T-cell (primary cell): Measurements from ENCODE around the gene ARPC5. TPM values are rescaled to one million over a fixed set of nuclear protein-coding genes. Genes with fewer than 3 reads are reported as not detected.

ENCODE experiments used
- ATAC-seq, 4 experiments: fragments of 200-7000 bp in 3 of 4; fragments of 150-1000 bp in 1 of 4; cut with Tn5 transposase; replicated peaks in 1 of 4; 1 replicate in 3 of 4; 2 replicates in 1 of 4; pipeline ENCODE4 v1.10.0; 2021; ENCODE audit warnings: moderate library complexity in 3 of 4, mild to moderate bottlenecking in 2 of 4, moderate number of reproducible peaks in 1 of 4
- CTCF ChIA-PET, 2 donors: fragments of 300-600 bp; sonication (Branson Sonifier 250); formaldehyde crosslinking; loops; one replicate each; lab custom pipeline; 2022; ENCODE audit warnings: antibody characterized with exemption in 2 of 2; lab: Charles Lee
- POLR2A ChIA-PET, 2 donors: fragments of 300-600 bp; sonication (Branson Sonifier 250); formaldehyde crosslinking; loops; one replicate each; lab custom pipeline; 2022; ENCODE audit warnings: antibody characterized with exemption in 2 of 2; lab: Charles Lee
- DNase-seq, 35 experiments: peaks; one replicate each; pipeline versions ENCODE4 v3.0.0 to v3.0.0-alpha.2; 2013 to 2023
- H3K27ac ChIP-seq: one replicate; pipeline ENCODE4 v1.5.1; 2013; ENCODE audit warnings: low read length
- H3K27me3 ChIP-seq, 2 experiments: replicated peaks in 1 of 2; 1 replicate in 1 of 2; 2 replicates in 1 of 2; pipeline versions ENCODE4 v1.6.1 to v1.7.0; 2013; ENCODE audit warnings: low read length in 1 of 2, mixed read lengths in 1 of 2; ENCODE audit not compliant: control insufficient read depth in 2 of 2, insufficient read depth in 2 of 2; ENCODE audit errors: extremely low read depth in 1 of 2
- H3K36me3 ChIP-seq, 2 donors: 1 replicate in 1 of 2; 2 replicates in 1 of 2; pipeline versions ENCODE4 v1.6.1 to v1.7.0; 2013; ENCODE audit warnings: low read length in 1 of 2; ENCODE audit not compliant: control insufficient read depth in 2 of 2, insufficient read depth in 1 of 2; ENCODE audit errors: extremely low read depth in 1 of 2
- H3K4me1 ChIP-seq, 2 experiments: 1 replicate in 1 of 2; 2 replicates in 1 of 2; pipeline versions ENCODE4 v1.6.1 to v1.7.0; 2013; ENCODE audit warnings: low read length in 2 of 2, mixed read lengths in 1 of 2; ENCODE audit not compliant: insufficient read depth in 2 of 2, control insufficient read depth in 1 of 2; ENCODE audit errors: extremely low read depth in 1 of 2
- H3K4me3 ChIP-seq, 2 donors: 1 replicate in 1 of 2; 2 replicates in 1 of 2; pipeline versions ENCODE4 v1.5.1 to v1.7.0; 2013; ENCODE audit warnings: mild to moderate bottlenecking in 2 of 2, low read length in 1 of 2, moderate library complexity in 1 of 2; ENCODE audit not compliant: control insufficient read depth in 1 of 2; ENCODE audit errors: extremely low read depth in 1 of 2
- H3K9me3 ChIP-seq: 2 replicates; pipeline ENCODE4 v1.7.0; 2013
- H3K27ac Mint-ChIP-seq, 2 donors: one replicate each; pipeline ENCODE4 v1.8.0; 2020 to 2021; ENCODE audit warnings: mild to moderate bottlenecking in 2 of 2, mixed read lengths in 2 of 2
- H3K27me3 Mint-ChIP-seq, 2 donors: one replicate each; pipeline ENCODE4 v1.8.0; 2021 to 2022; ENCODE audit warnings: mixed read lengths in 2 of 2
- H3K36me3 Mint-ChIP-seq: one replicate; pipeline ENCODE4 v1.8.0; 2021; ENCODE audit warnings: mixed read lengths
- H3K4me1 Mint-ChIP-seq, 3 donors: one replicate each; pipeline ENCODE4 v1.8.0; 2020 to 2022; ENCODE audit warnings: mixed read lengths in 3 of 3, mild to moderate bottlenecking in 1 of 3
- H3K4me3 Mint-ChIP-seq, 3 donors: one replicate each; pipeline ENCODE4 v1.8.0; 2020 to 2022; ENCODE audit warnings: mild to moderate bottlenecking in 3 of 3, mixed read lengths in 3 of 3, moderate library complexity in 3 of 3
- H3K9me3 Mint-ChIP-seq, 3 donors: one replicate each; pipeline ENCODE4 v1.8.0; 2020 to 2022; ENCODE audit warnings: mixed read lengths in 3 of 3
- WGBS: methylation state at CpG from one replicate; pipeline ENCODE4 v1.1.5; 2013; ENCODE audit warnings: missing lambda C conversion rate; ENCODE audit not compliant: insufficient coverage; 5-methylcytosine and 5-hydroxymethylcytosine counted together
- total RNA-seq, 35 experiments: library from RNA in 6 of 35; stranded (reverse) in 6 of 35; fragments of 120-200 nt in 1 of 35; gene quantifications; one replicate each; pipeline versions ENCODE4 v1.2.1 to v1.2.4 and lab custom pipeline; 2013 to 2026

ARPC5 gene
- total RNA-seq, 5 donors from 2014 or later (not counting 1 experiment from before 2014, with no cell fraction given) = 69.8 to 116 (median 106) TPM

DNA sequence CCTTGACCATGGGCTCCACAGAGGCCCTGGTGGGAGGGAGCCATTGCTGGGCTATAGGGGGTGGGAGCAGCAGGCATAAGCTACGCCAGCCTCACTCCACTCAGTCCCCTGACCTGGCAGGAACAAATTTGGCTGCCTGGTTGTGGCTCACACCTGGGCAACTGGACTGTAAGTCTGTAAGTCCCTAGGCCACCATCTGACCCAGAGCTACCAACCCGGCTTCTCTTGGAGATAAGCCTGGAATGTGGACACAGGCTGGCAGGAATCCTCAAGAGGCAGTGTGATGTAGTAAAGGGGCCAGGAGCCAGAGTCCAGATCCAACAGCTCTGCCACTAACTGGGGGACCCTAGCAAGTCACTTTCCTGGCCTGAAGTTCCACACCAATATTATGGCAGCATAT, 56.7 kb downstream of the ARPC5 start:
- CTCF ChIA-PET = interaction anchor here in 1 of 2 donors (0.5 kb wide), 1 partner anchor 365 kb away, joined by 3 read pairs; no protein-coding TSS in a partner anchor
- H3K27ac Mint-ChIP-seq = no peak overlapping the region

DNA sequence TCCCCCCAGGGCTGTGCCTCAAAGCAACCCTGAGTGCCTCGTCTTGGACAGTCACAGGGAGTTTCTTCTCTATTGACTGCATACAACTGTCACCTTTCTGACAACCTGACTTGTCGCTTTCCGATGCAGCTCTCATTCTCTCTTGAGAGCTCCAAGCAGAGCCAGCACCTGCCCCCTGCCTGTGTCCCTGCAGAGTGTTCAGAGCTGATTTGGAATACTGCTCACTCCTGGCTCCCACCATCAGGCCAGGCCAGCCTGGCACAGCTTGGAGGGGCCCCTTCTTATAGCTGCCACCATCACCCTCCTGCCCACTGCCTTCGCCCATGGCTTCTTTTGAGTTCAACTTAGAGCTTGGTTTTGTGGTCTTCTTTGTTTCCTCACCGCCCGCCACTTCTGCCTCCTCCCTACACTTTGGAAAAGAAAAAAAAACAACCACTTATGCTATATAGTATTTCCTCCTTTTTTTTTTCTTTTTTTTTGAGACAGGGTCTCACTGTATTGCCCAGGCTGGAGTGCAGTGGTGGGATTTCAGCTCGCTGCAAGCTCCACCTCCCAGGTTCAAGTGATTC, 57.6 kb downstream of the ARPC5 start:
- Histone ChIP-seq H3K9me3 (no peaks in the 10 kb centered on the region), H3K4me1 (peaks cover 10 to 12% of the 10 kb centered on the region in 2 experiments), H3K27me3 (peaks cover 0 to 10% of the 10 kb centered on the region in 2 experiments), H3K27ac (no peak overlapping the region), H3K4me3 (no peak overlapping the region), H3K36me3 (no peaks in the 10 kb centered on the region)
- WGBS = 78% methylated on average over 4 of the region's 7 CpGs
- Mint-ChIP-seq H3K4me1 (peaks cover 9 to 24% (median 12%) of the 10 kb centered on the region in 3 donors), H3K9me3 (no peaks in the 10 kb centered on the region), H3K27me3 (peaks cover 0 to 2% of the 10 kb centered on the region in 2 donors), H3K27ac (no peak overlapping the region), H3K36me3 (no peaks in the 10 kb centered on the region), H3K4me3 (no peak overlapping the region)
- POLR2A ChIA-PET = no interaction called here
- no peak for ATAC-seq
- no peak for DNase-seq
- CTCF ChIA-PET = interaction anchor here in 1 of 2 donors (0.6 to 0.7 kb wide), 3 partner anchors 29 to 102 kb away, joined by 4 to 8 read pairs (median 5); no protein-coding TSS in a partner anchor

More for the DNA sequence above, 56.7 kb downstream of the ARPC5 start:
- H3K36me3 ChIP-seq = no peaks in the 10 kb centered on the region
- Mint-ChIP-seq H3K9me3 (no peaks in the 10 kb centered on the region), H3K27me3 (peaks cover 0 to 2% of the 10 kb centered on the region in 2 donors), H3K4me1 (peaks cover 9 to 24% (median 12%) of the 10 kb centered on the region in 3 donors), H3K4me3 (no peak overlapping the region), H3K36me3 (no peaks in the 10 kb centered on the region)
- WGBS = 100% methylated on average over 2 of the region's 2 CpGs
- ATAC-seq (no peak), DNase-seq (no peak)
- no peak overlapping the region for H3K27ac ChIP-seq
- no peak overlapping the region for H3K4me3 ChIP-seq
- no peaks in the 10 kb centered on the region for H3K9me3 ChIP-seq
- POLR2A ChIA-PET = no interaction called here
- peaks cover 10 to 12% of the 10 kb centered on the region in 2 experiments for H3K4me1 ChIP-seq
- H3K27me3 ChIP-seq = peaks cover 0 to 9% of the 10 kb centered on the region in 2 experiments

DNA sequence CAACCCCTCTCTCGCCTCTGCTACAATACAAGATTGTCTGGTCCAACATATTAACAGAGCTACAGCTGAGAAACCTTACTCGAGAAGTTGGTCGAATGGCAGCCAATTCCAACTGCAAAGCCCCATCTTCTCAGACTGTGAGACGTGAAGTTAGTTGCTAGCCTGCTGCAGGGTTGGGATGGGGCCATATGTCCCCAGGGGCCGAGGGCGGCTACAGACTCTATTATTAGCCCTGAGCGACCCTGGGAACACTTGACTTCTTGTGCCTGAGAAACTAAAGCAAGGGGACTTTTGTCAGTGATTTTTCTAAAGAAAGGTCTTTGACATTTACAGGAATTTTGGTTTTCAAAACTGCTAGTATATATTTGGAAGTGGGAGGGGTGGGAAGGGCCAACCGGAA, 59.0 kb downstream of the ARPC5 start:
- no peaks in the 10 kb centered on the region for H3K36me3 ChIP-seq
- ChIA-PET POLR2A (no interaction called here), CTCF (interaction anchor here in 1 of 2 donors (0.5 kb wide), 1 partner anchor 11 kb away, joined by 4 read pairs; no protein-coding TSS in a partner anchor)
- H3K27ac ChIP-seq = no peak overlapping the region
- Mint-ChIP-seq H3K27me3 (peaks cover 0 to 2% of the 10 kb centered on the region in 2 donors), H3K4me1 (peaks cover 9 to 24% (median 12%) of the 10 kb centered on the region in 3 donors), H3K27ac (no peak overlapping the region), H3K9me3 (no peaks in the 10 kb centered on the region), H3K4me3 (no peak overlapping the region), H3K36me3 (no peaks in the 10 kb centered on the region)
- H3K4me3 ChIP-seq = no peak overlapping the region
- H3K4me1 ChIP-seq = peaks cover 10 to 12% of the 10 kb centered on the region in 2 experiments
- 91% methylated on average over 4 of the region's 8 CpGs for WGBS
- DNase-seq (no peak), ATAC-seq (no peak)
- H3K27me3 ChIP-seq = peaks cover 0 to 9% of the 10 kb centered on the region in 2 experiments
- H3K9me3 ChIP-seq = no peaks in the 10 kb centered on the region

DNA sequence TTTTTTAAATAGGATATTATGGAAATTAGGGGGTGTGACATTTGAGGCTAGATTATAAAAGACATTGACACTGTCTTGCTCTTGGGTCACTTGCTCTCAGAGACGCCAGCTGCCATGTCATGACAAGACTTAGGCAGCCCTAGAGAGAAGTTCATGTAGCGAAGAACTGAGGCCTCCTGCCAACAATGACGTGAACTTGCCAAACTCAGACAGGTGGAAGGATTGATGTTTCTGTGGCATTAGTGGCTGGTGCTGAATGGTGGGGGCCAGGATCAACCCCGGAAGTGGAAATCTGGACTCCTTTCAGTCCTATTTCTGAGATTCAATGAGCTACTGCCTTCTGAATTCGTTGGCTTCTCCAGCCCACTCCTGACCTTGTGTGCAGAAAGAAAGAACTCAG, 60.0 kb downstream of the ARPC5 start:
- Mint-ChIP-seq H3K27ac (no peak overlapping the region), H3K27me3 (peaks cover 0 to 2% of the 10 kb centered on the region in 2 donors), H3K36me3 (no peaks in the 10 kb centered on the region), H3K9me3 (no peaks in the 10 kb centered on the region), H3K4me1 (peaks cover 9 to 22% (median 9%) of the 10 kb centered on the region in 3 donors), H3K4me3 (no peak overlapping the region)
- DNase-seq (no peak), ATAC-seq (no peak)
- peaks cover 10 to 12% of the 10 kb centered on the region in 2 experiments for H3K4me1 ChIP-seq
- 100% methylated on average over 4 of the region's 5 CpGs for WGBS
- H3K36me3 ChIP-seq = no peaks in the 10 kb centered on the region
- H3K4me3 ChIP-seq = no peak overlapping the region
- no peak overlapping the region for H3K27ac ChIP-seq
- H3K9me3 ChIP-seq = no peaks in the 10 kb centered on the region
- H3K27me3 ChIP-seq = peaks cover 0 to 9% of the 10 kb centered on the region in 2 experiments
- ChIA-PET POLR2A (no interaction called here), CTCF (no interaction called here)

DNA sequence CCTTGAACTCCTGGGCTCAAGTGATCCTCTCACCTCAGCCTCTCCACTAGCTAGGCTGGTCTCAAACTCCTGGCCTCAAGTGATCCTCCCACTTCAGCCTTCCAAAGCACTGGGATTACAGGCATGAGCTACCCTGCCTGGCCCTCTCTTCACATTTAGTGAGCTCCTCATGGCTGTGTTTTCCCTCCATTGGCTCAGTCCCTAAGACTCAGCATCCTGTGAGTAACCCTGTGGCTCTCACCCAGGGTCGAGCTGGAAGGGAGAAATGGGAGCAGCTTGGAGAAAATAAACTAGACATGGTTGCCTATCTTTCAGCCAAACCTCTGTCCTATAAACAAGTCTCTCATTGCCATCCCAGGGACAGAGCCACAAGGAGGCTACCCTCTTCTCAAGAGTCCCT, 62.9 kb downstream of the ARPC5 start:
- no peaks in the 10 kb centered on the region for H3K9me3 ChIP-seq
- DNase-seq (no peak), ATAC-seq (no peak)
- H3K27me3 ChIP-seq = peaks cover 0 to 5% of the 10 kb centered on the region in 2 experiments
- H3K4me3 ChIP-seq = no peak overlapping the region
- no peak overlapping the region for H3K4me3 Mint-ChIP-seq
- CTCF ChIA-PET = no interaction called here
- H3K4me1 Mint-ChIP-seq = peaks cover 1 to 10% (median 2%) of the 10 kb centered on the region in 3 donors
- WGBS = no CpG with 5 or more reads among the region's 1 CpG
- H3K36me3 ChIP-seq = no peaks in the 10 kb centered on the region
- H3K27ac Mint-ChIP-seq = no peak overlapping the region
- H3K4me1 ChIP-seq = peaks cover 0 to 1% of the 10 kb centered on the region in 2 experiments
- H3K36me3 Mint-ChIP-seq = no peaks in the 10 kb centered on the region
- no peaks in the 10 kb centered on the region for H3K27me3 Mint-ChIP-seq
- H3K27ac ChIP-seq = no peak overlapping the region
- POLR2A ChIA-PET = no interaction called here
- no peaks in the 10 kb centered on the region for H3K9me3 Mint-ChIP-seq

DNA sequence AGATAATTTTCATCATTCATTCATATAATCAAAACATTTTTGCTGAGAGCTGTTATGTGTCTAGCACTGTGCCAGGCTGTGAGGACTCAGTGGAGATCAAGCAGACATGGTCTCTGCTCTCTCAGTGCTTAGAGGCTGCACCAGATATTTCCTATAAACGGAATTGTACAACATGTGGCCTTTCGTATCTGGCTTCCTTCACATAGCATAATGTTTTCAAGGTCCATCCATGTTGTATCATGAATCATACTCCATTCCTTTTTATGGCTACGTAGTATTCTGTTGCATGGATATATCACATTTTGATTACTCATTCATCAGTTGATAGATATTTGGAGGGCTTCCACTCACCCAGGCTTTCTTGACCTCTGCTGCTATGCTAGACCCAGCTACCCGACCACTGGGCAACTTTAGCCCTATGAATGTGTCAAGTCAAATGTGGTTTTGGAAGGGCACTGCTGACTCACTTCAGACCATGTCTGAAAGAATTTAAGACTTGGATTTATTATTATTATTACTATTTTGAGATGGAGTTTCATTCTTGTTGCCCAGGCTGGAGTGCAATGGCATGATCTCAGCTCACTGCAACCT, 63.8 kb downstream of the ARPC5 start:
- CTCF ChIA-PET = interaction anchor here in 1 of 2 donors (0.5 kb wide), 1 partner anchor 737 kb away, joined by 3 read pairs; no protein-coding TSS in a partner anchor
- no peak overlapping the region for H3K4me3 ChIP-seq
- H3K4me3 Mint-ChIP-seq = no peak overlapping the region
- no peak overlapping the region for H3K27ac ChIP-seq
- H3K4me1 ChIP-seq = no peaks in the 10 kb centered on the region
- no peaks in the 10 kb centered on the region for H3K27me3 Mint-ChIP-seq
- DNase-seq (no peak), ATAC-seq (no peak)
- H3K9me3 ChIP-seq = no peaks in the 10 kb centered on the region
- no CpG with 5 or more reads among the region's 4 CpGs for WGBS
- H3K4me1 Mint-ChIP-seq = peaks cover 7 to 14% (median 9%) of the 10 kb centered on the region in 3 donors
- POLR2A ChIA-PET = no interaction called here
- peaks cover 0 to 5% of the 10 kb centered on the region in 2 experiments for H3K27me3 ChIP-seq
- no peak overlapping the region for H3K27ac Mint-ChIP-seq
- no peaks in the 10 kb centered on the region for H3K9me3 Mint-ChIP-seq
- H3K36me3 ChIP-seq = no peaks in the 10 kb centered on the region
- no peaks in the 10 kb centered on the region for H3K36me3 Mint-ChIP-seq
